Panc1 (cell line): ENCODE measurements around the gene PTPRK. TPM values are rescaled to one million over a fixed set of nuclear protein-coding genes. Genes with fewer than 3 reads are reported as not detected.

Experiments
- ATAC-seq: fragments of 200-7000 bp; cut with Tn5 transposase; 2 replicates; pipeline ENCODE4 v1.9.1; 2020; ENCODE audit warnings: mild to moderate bottlenecking, moderate library complexity
- BruUV-seq: library from RNA; stranded (reverse); fragments of 400-500 nt; replicated peaks from 2 replicates; lab custom pipeline; 2021; lab: Mats Ljungman, UMichigan
- CTCF ChIA-PET: fragments of 300-600 bp; sonication (Branson Sonifier 250); formaldehyde crosslinking; loops from one replicate; lab custom pipeline; 2022; ENCODE audit warnings: antibody characterized with exemption; lab: Charles Lee
- POLR2A ChIA-PET: fragments of 300-600 bp; sonication (Branson Sonifier 250); formaldehyde crosslinking; loops from one replicate; lab custom pipeline; 2022; ENCODE audit warnings: antibody characterized with exemption; lab: Charles Lee
- DNase-seq: peaks from one replicate; pipeline ENCODE4 v3.0.0-alpha.2; 2010; ENCODE audit warnings: low read depth, low spot score
- H3K27ac ChIP-seq: 2 replicates; pipeline ENCODE4 v1.5.1; 2011; ENCODE audit warnings: mild to moderate bottlenecking, low read length, inconsistent platforms
- H3K27me3 ChIP-seq: fragments of 200-500 bp; sonication (Bioruptor generic); 2 replicates; pipeline ENCODE4 v1.6.0; 2014; ENCODE audit warnings: low read length, inconsistent platforms; ENCODE audit not compliant: control insufficient read depth, insufficient read depth
- H3K36me3 ChIP-seq: fragments of 200-500 bp; sonication (Bioruptor generic); 2 replicates; pipeline ENCODE4 v1.5.1; 2014; ENCODE audit warnings: inconsistent platforms, mild to moderate bottlenecking, low read length, moderate library complexity; ENCODE audit not compliant: control insufficient read depth, insufficient read depth
- H3K4me1 ChIP-seq: 2 replicates; pipeline ENCODE4 v1.5.1; 2011; ENCODE audit warnings: inconsistent platforms, mild to moderate bottlenecking, low read length, moderate library complexity; ENCODE audit not compliant: control insufficient read depth, insufficient read depth
- H3K4me3 ChIP-seq, 2 experiments: 2 replicates each; pipeline ENCODE4 v1.5.1; 2011 to 2012; ENCODE audit warnings: low read depth in 2 of 2, low read length in 2 of 2, mild to moderate bottlenecking in 2 of 2, inconsistent platforms in 1 of 2, moderate library complexity in 1 of 2
- H3K9me3 ChIP-seq: fragments of 200-500 bp; sonication (Bioruptor generic); 2 replicates; pipeline ENCODE4 v1.5.1; 2014; ENCODE audit warnings: low read depth, mild to moderate bottlenecking, inconsistent platforms, low read length, moderate library complexity; ENCODE audit not compliant: control insufficient read depth, insufficient read depth
- POLR2AphosphoS5 ChIP-seq: IDR thresholded peaks from 2 replicates; pipeline ENCODE4 v1.6.1; 2012; ENCODE audit warnings: mild to moderate bottlenecking, low read depth, low read length, moderate library complexity
- SIN3A ChIP-seq: IDR thresholded peaks from 2 replicates; pipeline ENCODE4 v1.6.1; 2012; ENCODE audit warnings: low read depth, mild to moderate bottlenecking, low read length, moderate library complexity, borderline replicate concordance; ENCODE audit not compliant: insufficient read depth
- TCF7L2 ChIP-seq: IDR thresholded peaks from 2 replicates; pipeline ENCODE4 v1.6.1; 2011; ENCODE audit warnings: mild to moderate bottlenecking, low read depth, low read length, inconsistent platforms
- in situ Hi-C: cut with HindIII; loops from 2 replicates; pipeline ENCODE4 v1.10.0; 2016; ENCODE audit warnings: low sequenced_read_pairs, low pct_unique_long_range_greater_than_20kb
- intact Hi-C: fragments of 100-400 bp; cut with micrococcal nuclease; formaldehyde crosslinking; loops from one replicate; pipeline ENCODE4 v1.10.0; 2022; ENCODE audit not compliant: unreplicated experiment
- total RNA-seq: library from RNA; stranded (reverse); gene quantifications from one replicate; pipeline ENCODE4 v1.2.1, GENCODE V29; 2021; ENCODE audit not compliant: unreplicated experiment
- TF ChIP-seq, protein P1 (sequence below), 2 experiments: IDR thresholded peaks; 2 replicates each; pipeline ENCODE4 v1.6.1; 2011 to 2012; ENCODE audit warnings: low read depth in 2 of 2, control low read depth in 1 of 2, low read length in 1 of 2, mild to moderate bottlenecking in 1 of 2, moderate library complexity in 1 of 2; ENCODE audit not compliant: insufficient read depth in 1 of 2
- TF ChIP-seq, protein P2 (sequence below): fragments of 450-650 bp; IDR thresholded peaks from 2 replicates; pipeline ENCODE4 v1.5.1; 2017; ENCODE audit warnings: mild to moderate bottlenecking

PTPRK gene
- total RNA-seq, 1 experiment from 2014 or later, result 61.8 TPM

DNA sequence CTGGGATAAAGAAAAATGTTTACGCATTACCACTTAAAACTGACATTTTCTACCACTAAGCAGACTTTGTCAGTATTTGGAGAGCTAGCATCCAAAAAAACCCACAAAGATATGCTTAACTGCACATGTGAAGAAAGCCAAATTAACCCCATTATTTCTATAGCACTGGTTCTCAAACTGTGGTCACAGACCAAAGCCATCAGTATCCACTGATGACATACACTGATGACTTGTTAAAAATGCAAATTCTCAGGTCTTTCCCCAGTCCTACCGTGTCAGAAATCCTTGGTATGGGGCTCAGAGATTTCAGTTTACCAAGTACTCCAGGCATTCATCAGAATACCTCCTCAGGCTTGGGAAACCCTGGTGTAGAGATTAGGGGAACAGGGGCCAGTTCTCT, 230.2 kb downstream of the PTPRK start:
- intact Hi-C loops (no loop called here), in situ Hi-C loops (no loop called here)
- H3K36me3 ChIP-seq, result no peaks in the 10 kb centered on the region
- H3K27ac ChIP-seq, result no peak overlapping the region
- no peak for ATAC-seq
- ChIA-PET CTCF (no interaction called here), POLR2A (no interaction called here)
- BruUV-seq, result no TSS peak
- no peaks in the 10 kb centered on the region for H3K9me3 ChIP-seq
- H3K4me1 ChIP-seq, result no peaks in the 10 kb centered on the region
- no peak for DNase-seq
- no peaks in the 10 kb centered on the region for H3K27me3 ChIP-seq
- TF ChIP-seq TCF7L2, result no peak
- no peak for TF ChIP-seq POLR2AphosphoS5
- TF ChIP-seq, protein P1, sequence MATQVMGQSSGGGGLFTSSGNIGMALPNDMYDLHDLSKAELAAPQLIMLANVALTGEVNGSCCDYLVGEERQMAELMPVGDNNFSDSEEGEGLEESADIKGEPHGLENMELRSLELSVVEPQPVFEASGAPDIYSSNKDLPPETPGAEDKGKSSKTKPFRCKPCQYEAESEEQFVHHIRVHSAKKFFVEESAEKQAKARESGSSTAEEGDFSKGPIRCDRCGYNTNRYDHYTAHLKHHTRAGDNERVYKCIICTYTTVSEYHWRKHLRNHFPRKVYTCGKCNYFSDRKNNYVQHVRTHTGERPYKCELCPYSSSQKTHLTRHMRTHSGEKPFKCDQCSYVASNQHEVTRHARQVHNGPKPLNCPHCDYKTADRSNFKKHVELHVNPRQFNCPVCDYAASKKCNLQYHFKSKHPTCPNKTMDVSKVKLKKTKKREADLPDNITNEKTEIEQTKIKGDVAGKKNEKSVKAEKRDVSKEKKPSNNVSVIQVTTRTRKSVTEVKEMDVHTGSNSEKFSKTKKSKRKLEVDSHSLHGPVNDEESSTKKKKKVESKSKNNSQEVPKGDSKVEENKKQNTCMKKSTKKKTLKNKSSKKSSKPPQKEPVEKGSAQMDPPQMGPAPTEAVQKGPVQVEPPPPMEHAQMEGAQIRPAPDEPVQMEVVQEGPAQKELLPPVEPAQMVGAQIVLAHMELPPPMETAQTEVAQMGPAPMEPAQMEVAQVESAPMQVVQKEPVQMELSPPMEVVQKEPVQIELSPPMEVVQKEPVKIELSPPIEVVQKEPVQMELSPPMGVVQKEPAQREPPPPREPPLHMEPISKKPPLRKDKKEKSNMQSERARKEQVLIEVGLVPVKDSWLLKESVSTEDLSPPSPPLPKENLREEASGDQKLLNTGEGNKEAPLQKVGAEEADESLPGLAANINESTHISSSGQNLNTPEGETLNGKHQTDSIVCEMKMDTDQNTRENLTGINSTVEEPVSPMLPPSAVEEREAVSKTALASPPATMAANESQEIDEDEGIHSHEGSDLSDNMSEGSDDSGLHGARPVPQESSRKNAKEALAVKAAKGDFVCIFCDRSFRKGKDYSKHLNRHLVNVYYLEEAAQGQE (IDR thresholded peaks at IDR 0.05; ENCODE audit: insufficient read depth in 1 of 2, low read depth in 2 of 2, low read length in 1 of 2), result no peak
- TF ChIP-seq, protein P2, sequence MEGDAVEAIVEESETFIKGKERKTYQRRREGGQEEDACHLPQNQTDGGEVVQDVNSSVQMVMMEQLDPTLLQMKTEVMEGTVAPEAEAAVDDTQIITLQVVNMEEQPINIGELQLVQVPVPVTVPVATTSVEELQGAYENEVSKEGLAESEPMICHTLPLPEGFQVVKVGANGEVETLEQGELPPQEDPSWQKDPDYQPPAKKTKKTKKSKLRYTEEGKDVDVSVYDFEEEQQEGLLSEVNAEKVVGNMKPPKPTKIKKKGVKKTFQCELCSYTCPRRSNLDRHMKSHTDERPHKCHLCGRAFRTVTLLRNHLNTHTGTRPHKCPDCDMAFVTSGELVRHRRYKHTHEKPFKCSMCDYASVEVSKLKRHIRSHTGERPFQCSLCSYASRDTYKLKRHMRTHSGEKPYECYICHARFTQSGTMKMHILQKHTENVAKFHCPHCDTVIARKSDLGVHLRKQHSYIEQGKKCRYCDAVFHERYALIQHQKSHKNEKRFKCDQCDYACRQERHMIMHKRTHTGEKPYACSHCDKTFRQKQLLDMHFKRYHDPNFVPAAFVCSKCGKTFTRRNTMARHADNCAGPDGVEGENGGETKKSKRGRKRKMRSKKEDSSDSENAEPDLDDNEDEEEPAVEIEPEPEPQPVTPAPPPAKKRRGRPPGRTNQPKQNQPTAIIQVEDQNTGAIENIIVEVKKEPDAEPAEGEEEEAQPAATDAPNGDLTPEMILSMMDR, result no peak
- no peak for TF ChIP-seq SIN3A
- no peak overlapping the region for H3K4me3 ChIP-seq

DNA sequence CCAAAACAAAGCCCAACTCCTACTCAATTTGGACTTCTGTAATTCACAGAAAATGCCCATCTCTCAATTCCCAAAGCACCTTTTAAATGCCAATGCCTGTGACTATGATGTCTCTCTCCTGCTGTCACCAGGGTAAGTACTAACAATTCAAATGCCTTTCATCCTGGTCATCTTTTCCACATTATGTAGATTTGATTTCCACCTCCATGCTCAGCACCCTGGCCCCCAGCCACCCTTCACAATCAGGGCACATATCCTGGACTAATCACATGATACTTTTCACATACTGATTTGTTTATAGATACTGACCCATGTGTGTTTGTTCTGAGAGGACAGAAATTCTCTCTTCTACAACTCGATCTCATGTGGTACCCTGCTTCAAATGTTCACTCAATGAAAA, 236.3 kb downstream of the PTPRK start:
- TF ChIP-seq, protein P1 (IDR thresholded peaks at IDR 0.05; ENCODE audit: insufficient read depth in 1 of 2, low read depth in 2 of 2, low read length in 1 of 2), result no peak
- intact Hi-C loops, result no loop called here
- H3K27ac ChIP-seq, result no peak overlapping the region
- ChIA-PET POLR2A (interaction anchor here (0.6 kb wide), 1 partner anchor 17 kb away, joined by 4 read pairs; no protein-coding TSS in a partner anchor), CTCF (no interaction called here)
- ATAC-seq (no peak), DNase-seq (no peak)
- H3K36me3 ChIP-seq, result no peaks in the 10 kb centered on the region
- in situ Hi-C loops, result no loop called here
- no peak overlapping the region for H3K4me3 ChIP-seq
- H3K27me3 ChIP-seq, result no peaks in the 10 kb centered on the region
- no peaks in the 10 kb centered on the region; the same call in 1 of the 2 replicates for H3K4me1 ChIP-seq
- no peaks in the 10 kb centered on the region for H3K9me3 ChIP-seq
- BruUV-seq, result no TSS peak
